GM10248 (cell line): Measurements from ENCODE around the gene ATP10B.

Source experiments
- CTCF ChIA-PET: fragments of 300-600 bp; sonication (Branson Sonifier 250); formaldehyde crosslinking; extraction: SDS; loops from one replicate; lab custom pipeline; 2021; ENCODE audit warnings: antibody characterized with exemption; lab: Yijun Ruan, JAX
- POLR2A ChIA-PET: fragments of 350-650 bp; sonication (Branson Sonifier 250); formaldehyde crosslinking; extraction: SDS; loops from one replicate; lab custom pipeline; 2020; ENCODE audit warnings: antibody characterized with exemption; lab: Yijun Ruan, JAX
- DNase-seq: peaks from one replicate; pipeline ENCODE4 v3.0.0; 2012; ENCODE audit errors: extremely low spot score
- TF ChIP-seq, protein P1 (sequence below): IDR thresholded peaks from 2 replicates; pipeline ENCODE4 v1.5.1; 2012; ENCODE audit warnings: mild to moderate bottlenecking, low read depth; ENCODE audit errors: extremely low read depth, missing control alignments, control extremely low read depth

The ATP10B gene

DNA sequence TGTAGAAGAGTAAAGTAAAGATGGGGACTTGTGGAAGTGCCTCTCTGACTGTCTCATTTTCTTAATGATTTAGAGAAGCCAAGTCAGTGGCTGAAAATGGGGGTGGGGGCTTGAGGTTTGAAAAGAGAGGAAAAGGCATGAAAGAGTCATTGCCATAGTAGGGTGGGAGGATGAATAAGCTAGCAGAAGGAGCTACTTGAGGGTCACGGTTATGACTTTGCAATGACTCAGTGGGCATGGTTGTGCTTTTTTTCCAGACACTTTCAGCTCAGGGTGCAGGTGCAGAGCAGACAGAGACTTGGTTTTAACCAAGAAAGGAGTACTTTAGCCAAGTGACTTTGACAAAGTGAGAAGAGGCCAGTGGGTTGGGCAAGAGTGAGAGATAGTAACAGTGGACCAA, 312.6 kb downstream of the ATP10B start:
- ChIA-PET CTCF (interaction anchor here (1.1 to 1.6 kb wide), 2 partner anchors 13 to 32 kb away, joined by 3 to 4 read pairs; no protein-coding TSS in a partner anchor), POLR2A (no interaction called here)
- no peak for DNase-seq
- TF ChIP-seq, protein P1, sequence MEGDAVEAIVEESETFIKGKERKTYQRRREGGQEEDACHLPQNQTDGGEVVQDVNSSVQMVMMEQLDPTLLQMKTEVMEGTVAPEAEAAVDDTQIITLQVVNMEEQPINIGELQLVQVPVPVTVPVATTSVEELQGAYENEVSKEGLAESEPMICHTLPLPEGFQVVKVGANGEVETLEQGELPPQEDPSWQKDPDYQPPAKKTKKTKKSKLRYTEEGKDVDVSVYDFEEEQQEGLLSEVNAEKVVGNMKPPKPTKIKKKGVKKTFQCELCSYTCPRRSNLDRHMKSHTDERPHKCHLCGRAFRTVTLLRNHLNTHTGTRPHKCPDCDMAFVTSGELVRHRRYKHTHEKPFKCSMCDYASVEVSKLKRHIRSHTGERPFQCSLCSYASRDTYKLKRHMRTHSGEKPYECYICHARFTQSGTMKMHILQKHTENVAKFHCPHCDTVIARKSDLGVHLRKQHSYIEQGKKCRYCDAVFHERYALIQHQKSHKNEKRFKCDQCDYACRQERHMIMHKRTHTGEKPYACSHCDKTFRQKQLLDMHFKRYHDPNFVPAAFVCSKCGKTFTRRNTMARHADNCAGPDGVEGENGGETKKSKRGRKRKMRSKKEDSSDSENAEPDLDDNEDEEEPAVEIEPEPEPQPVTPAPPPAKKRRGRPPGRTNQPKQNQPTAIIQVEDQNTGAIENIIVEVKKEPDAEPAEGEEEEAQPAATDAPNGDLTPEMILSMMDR = no peak

DNA sequence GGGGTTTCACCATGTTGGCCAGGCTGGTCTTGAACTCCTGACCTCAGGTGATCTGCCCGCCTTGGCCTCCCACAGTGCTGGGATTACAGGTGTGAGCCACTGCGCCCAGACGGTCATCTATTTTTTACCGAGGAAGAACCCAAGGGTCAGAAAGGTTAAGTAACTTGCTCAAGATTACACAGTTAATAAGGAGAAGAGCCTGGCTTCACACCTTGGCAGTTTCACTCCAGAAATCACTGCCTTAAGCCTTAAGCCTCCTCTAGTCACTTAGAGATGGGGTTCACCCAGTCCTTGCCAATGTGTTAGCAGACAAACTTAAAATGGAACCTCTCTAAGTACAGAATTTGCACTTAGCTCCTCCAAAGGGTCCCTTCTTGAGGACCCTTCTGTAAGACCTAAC, 314.1 kb downstream of the ATP10B start:
- no peak for DNase-seq
- ChIA-PET POLR2A (no interaction called here), CTCF (no interaction called here)
- TF ChIP-seq, protein P1 = no peak

DNA sequence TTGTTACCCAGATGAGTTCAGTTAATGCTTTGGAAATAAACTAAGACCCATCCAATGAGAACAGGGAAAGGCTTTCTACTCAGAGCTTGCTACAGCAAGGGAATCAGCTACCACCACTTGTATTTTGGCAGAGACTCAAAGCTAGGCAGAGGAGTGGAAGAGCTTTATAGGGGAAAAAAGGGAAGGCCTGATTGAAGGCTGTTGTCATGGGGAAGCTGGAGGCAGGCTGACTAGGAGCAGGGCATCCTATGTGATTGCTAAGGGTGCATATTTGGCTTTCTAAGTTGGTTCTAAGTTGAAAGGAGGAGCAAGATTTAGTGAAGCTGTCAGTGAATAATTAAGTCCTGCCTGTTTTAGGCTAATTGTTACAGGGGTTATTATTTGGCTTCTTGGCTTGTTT, 314.9 kb downstream of the ATP10B start:
- no peak for DNase-seq
- CTCF ChIA-PET = no interaction called here
- TF ChIP-seq, protein P1 = no peak
- POLR2A ChIA-PET = no interaction called here

DNA sequence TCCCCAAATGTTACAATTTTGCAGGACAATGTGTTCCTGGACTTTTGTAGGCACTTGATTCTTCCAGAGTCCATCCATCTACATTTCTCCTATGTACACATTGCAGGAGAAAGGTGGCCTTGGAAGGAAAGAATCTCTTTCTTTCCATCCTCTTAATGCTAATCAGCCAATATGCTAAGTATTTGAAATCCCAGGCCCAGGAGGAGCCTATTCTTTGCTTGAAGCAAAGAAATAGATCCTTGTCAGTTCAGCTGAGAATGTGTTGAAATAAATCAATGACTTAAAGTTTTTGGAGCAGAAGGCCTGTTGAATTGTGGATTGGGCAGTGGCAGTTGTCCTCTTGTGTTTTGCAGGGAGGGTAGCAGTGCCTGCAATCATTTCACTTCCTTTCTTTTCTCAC, 317.1 kb downstream of the ATP10B start:
- TF ChIP-seq, protein P1 = no peak
- POLR2A ChIA-PET = no interaction called here
- DNase-seq = no peak
- CTCF ChIA-PET = no interaction called here

DNA sequence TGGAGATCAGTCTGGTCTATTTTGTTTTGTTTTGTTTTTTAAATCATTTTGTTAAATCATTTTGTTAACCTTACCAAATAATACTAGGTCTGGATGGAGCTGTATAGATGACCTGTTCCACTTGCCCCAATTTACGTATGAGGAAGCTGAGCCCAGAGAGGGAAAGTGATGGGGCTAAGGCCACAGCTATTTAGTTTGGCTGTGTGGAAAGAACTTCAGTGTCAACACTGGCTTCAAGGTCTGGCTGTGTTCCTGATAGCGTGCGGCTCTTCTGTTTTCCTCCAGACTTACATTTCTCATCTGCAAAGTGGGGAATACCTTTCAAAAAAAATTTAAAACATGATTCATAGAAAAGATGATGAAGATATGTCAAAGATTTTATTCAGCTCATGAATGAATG, 317.9 kb downstream of the ATP10B start:
- DNase-seq = no peak
- TF ChIP-seq, protein P1 = no peak
- ChIA-PET CTCF (interaction anchor here (1.0 to 1.2 kb wide), 2 partner anchors 8 to 94 kb away, joined by 3 read pairs; no protein-coding TSS in a partner anchor), POLR2A (no interaction called here)

DNA sequence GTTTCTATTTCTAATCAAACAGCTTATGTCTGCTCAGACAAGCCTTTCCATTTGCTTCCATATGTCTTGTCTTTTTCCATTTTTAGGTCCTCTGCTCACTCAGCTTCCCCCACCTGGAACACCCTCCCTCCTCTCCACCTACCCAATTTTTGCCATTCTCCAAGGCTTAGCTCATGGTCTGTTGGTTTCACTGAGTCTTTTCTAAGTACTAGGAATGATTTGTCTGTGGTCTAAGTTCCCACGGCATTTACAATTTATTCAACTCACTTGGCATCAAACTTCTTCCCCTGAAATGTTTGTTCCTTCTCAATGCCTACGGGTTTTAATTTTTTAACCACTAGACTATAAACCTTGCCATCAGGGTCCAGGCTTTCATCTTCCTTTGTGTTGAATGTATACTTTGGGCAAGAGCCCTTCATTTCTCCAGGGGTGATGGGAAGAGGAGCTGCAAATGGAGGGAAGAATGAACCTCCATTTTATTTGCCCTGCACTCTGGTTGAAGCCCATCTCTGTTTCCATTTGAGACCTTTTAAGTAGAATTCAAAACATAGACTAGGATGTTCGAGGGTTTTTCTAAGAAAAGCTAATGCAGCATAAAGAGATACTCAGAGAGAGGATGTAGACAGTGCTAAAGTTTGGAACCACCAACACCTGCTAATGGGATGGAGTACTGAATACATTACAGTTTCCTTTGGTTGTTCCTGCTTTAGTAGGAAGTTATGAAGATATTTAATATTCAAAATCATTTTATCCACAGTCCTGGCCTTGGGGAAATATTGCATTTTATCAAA, 326.3 kb downstream of the ATP10B start:
- CTCF ChIA-PET = interaction anchor here (0.9 to 1.6 kb wide), 4 partner anchors 15 to 37 kb away, joined by 3 to 9 read pairs (median 3); no protein-coding TSS in a partner anchor
- POLR2A ChIA-PET = no interaction called here
- DNase-seq = no peak

More for the DNA sequence above, 326.3 kb downstream of the ATP10B start:
- TF ChIP-seq, protein P1 = no peak
